NCI-H2081 (cell line): Measurements from ENCODE around the gene KBTBD4.
"Not testable (repeated sequence)": the region's sequence is repeated elsewhere in the genome, so short reads cannot be mapped to it uniquely, and the experiment has no call there.

Source experiments
- DNase-seq, 2 experiments: peaks; one replicate each; lab custom pipeline; 2025; lab: John Stamatoyannopoulos, UW

The KBTBD4 gene

DNA sequence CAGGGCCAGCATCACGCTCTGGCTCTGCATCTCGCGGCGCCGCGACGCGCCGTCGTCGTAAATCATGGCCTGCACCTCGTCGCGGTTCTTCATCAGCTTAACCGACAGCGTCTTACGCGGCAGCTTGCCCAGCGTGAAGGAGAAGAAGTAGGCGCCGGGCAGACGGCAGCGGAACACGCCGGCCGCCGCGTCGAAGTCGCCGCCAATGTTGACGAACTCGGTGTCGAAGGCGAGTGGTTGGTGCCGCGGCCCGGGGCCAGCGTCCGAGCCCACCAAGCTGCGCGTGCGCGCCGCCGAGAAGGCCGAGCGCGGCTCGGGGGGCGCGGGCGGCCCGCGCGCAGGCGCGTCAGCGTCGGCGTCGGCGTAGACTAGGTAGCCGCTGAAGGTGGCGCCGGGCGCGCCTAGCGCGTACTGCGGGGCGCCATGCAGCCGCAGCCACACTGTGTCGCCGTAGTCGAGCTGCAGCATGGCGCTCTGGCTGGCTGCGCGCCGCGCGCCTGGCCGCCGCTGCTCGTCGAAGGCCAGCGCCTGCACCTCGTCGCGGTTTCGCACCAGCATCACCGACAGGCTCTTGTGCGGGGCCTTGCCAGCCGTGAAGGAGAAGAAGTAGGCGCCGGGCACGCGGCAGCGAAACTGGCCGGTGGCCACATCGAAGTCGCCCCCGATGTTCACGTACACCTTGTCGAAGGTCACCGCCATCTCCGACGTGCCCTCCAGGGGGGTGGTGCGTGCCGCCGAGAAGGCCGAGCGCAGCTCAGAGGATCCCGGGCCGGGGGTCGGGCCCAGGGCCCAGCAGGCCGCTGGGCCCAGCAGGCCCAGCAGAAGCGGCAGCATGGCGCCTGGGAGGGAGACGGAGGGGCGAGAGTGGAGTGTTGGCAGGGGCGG is 11.4 kb upstream of the KBTBD4 start:
- no peak for DNase-seq

DNA sequence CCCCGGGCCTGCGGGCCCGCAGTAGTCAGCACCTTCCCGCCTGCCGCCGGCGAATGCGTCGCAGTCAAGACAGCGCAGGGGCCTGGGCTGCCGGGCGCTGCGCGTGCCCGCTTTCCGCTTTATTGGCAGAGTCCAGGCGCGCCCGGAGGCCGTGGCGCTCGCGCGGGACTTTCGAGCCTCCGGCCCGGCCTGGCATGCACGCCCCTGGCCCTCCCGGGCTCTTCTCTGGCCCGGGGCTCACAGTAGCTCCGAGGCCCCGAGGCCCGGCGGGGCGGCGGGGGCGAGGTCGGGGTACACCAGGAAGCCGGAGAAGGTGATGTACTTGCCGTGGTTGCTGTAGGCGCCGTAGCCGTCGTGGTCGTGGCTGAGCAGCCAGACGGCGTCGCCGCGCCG is 10.8 kb upstream of the KBTBD4 start:
- DNase-seq = no peak

DNA sequence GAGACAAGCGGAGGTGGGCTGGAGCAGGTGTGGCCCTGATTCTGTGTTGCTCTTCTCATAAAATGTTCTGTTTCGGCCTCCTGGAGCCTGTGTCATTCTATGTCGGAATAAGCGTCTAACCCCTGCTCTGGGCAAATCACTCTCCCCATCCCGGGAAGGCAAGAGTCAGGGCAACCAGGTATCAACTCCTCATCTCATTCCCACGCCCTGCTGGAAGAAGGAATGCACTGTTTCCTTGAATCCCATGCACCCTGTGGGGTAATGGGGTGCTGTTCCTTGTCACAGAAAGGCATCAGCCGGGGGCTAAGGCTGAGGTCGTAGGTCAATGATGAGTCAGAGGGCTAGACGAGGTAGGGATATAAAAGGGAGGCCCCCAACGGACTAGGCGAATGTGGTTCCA is 10.3 kb upstream of the KBTBD4 start:
- no peak for DNase-seq

DNA sequence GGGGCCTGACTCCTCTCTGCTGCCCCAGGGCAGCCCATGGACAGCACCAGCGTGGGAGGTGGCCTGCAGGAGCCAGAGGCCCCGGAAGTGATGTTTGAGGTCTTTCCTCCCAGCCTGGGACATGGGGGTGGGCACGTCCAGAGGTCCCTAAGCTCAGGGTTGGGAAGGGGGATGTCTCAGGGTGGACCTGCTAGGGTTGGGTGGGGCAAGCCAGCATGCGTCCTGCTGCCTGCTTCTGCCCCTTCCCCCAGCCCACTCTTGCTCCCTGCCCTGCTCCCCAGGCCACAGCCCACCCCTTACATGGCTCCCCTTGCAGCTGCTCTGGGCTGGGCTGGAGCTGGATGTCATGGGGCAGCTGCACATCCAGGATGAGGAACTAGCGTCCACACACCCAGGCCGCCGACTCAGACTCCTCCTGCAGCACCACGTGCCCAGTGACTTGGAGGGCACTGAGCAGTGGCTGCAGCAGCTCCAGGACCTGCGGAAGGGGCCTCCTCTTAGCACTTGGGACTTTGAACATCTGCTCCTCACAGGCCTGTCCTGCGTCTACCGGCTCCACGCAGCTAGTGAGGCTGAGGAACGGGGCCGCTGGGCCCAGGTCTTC is 9.1 kb upstream of the KBTBD4 start:
- no peak for DNase-seq

DNA sequence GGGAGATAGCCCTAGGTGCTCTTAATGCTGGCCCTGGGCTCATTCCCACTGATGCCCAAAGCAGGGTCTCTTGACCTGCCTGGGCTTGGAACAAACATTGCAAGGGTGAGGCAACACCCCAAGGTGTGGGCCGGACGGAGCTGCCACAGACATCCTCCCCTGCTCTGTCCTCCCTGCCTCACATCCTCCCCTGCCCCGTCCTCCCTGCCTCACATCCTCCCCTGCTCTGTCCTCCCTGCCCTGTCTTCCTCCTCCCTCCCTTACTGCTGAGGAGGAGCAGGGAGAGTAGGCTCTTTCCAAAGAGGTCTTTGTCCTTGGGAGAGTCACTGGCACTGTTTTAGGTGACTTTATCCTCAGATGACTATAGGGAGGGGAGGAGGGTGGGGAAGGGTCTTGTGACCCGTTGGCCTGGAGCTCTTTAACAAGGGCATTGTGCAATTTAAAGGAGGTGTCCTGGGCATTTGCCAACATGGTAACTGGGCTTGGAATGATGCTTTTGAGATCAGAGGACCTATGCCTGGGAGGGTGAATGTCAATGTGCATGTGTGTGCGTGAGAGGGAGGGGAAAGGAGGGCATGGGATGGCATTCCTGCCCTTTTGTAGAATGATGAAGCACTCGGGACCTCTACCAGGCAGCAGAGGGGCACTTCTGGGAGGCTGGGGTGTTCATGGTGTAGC is 8.4 kb upstream of the KBTBD4 start:
- no peak for DNase-seq

DNA sequence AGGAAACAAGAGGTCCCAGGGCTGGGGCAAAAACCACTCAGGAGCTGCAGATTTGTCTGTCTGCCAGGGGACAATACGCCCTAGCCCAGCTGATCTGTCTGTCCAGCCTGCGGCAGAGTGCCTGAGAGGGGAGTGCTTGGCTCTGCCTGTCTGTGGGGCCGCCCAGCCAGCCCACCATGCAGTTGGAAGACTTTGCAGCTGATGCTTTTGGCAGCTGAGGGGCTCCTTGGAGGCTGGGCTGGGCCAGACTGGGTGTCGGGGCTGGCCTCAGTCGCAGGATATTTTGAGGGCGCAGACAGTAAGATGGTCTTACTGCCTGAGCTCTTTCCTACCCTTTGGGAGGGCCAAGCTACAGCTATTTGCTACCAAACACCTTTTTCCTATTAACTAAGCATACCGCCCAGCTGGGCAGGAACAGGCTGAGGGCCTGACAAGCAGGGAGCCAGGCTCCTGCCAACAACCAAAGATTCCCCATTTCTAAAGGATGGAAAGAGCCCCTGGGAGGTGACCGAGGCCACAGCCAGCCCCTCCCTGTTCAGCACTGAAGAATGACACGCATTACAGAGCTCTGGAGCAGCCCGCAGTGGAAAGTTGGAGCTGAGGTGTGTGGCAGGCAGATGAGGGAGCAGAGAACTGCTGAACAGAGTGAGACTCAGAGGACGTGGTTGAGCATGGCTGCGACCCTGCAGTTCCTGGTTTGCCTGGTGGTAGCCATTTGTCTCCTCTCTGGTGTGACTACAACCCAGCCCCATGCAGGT is 7.5 kb upstream of the KBTBD4 start, which contains the start of gene FAM180B:
Gene FAM180B, plus strand, starts transcription at position 581 of the 758 bp plus-strand sequence. Its CDS starts 91 bp downstream, at position 672.
- no peak for DNase-seq

DNA sequence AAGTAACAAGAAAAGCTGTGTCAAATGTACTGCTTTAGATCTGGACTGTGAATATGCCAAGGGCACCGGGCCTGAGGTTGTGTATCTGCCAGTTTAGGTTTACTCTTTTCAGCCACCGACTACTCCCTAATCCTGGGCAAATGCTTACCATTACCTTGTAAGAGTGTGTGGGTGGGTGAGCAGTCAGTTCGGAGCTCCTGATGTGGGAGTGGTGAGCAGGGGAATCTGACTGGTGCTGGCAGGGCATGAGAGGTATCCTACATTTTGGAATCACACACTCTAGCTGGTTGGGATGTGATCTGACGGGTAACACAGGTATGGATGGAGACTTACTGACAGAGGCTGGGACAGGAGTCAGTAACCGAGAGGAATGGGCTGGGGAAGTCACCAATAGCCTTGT is 5.1 kb upstream of the KBTBD4 start:
- no peak for DNase-seq

DNA sequence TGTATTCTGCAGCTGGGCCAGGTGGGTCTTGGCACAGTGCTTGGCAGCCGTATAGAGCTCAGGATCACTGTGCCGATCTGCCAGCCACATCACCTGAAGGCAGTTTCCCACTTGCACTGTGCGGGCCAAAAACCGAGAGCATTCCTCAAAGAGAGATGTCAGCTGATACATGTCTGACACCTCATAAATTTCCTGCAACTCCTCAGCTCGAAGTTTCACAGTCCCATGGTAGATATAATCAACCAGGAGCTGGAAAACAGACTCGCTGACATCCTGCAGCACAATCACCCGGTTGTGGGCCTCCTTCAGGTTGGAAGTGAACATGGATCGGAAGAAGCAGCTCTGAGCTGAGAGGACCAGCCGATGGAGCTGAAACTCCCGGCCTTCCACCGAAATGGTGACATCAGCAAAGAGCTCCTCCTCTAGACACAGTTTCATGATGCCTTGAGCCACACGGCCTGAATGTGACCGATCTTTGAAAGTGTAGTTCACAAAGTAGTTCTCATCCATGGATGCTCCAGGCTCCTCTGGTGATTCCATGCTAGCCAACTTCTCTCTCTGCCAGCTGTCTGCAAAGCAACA is 1.2 kb downstream of the KBTBD4 start:
- DNase-seq = no peak

DNA sequence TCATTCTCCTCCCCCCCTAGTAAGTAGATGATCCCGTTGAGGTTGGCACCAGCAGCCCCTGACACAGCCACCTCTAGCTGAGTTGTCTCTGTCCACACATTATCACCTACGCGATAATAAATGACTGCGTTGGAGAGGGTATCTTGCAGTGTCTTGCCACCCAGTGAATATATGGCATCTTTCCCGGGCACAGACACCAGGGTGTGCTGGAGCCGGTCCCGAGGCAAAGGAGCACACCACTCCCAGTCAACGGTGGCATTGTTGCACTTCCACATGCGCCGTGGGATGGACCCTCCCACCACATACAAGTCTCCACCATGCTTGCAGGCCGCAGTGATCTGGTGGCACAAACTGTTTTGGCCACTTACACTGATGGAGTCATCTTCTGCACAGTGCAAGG is 5.4 kb downstream of the KBTBD4 start:
- DNase-seq = no peak

DNA sequence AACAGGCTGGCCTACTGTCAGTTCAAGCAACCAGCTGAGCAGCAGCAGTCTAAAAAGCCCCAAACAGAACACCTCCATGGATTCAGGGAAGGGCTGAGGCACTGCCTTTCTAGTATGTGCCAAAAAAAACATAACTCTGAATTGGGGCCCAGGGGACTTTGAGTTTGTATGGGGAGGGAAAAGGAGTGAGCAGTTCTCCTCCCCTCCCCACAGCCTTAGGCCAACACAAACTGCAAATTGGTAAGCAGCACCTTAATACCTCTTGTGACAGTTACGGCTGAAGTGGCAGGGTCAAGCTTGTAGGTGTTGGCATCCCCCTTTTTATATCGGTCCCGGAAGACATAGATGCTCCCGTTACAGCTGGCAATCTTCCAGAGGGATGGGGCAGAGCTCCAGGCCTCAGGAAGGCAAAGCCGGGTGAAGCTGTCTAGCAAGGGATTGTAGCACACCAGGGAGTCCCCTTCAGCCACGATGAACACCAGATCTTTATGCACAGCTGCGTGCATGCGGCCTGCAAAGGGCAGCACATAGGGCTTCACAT is 6.0 kb downstream of the KBTBD4 start:
- no peak for DNase-seq

DNA sequence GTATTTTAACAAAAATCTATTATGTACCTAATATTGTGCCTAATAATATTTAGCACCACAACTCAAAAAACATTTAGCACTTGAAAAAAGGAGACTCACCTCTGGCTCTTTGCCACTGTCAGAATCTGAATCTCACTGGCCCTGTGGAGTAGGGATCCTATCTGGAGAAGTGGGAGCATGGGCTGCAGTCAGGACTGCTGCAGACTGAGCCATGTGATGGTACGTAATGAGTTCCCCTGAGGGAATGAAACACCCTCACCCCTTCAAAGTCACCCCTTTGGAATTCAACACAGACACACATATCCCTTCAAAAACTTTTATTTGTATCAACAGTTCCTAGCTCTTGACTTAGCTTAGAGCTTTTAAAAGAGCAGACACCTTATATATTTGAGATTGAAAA is 6.9 kb downstream of the KBTBD4 start:
- DNase-seq = no peak

DNA sequence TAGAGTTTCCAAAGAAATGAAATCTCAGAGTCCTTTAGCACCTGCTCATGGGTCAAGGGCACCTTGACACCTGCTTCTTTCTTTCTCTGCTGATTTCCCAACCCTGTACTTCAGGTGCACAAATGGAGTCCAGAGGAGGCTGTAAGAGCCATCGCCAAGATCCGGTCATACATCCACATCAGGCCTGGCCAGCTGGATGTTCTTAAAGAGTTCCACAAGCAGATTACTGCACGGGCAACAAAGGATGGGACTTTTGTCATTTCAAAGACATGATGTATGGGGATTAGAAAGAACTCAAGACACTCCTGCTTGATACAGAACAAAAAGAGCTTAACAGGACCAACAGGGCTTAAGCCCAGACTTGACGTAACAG is 7.4 kb downstream of the KBTBD4 start:
- no peak for DNase-seq

DNA sequence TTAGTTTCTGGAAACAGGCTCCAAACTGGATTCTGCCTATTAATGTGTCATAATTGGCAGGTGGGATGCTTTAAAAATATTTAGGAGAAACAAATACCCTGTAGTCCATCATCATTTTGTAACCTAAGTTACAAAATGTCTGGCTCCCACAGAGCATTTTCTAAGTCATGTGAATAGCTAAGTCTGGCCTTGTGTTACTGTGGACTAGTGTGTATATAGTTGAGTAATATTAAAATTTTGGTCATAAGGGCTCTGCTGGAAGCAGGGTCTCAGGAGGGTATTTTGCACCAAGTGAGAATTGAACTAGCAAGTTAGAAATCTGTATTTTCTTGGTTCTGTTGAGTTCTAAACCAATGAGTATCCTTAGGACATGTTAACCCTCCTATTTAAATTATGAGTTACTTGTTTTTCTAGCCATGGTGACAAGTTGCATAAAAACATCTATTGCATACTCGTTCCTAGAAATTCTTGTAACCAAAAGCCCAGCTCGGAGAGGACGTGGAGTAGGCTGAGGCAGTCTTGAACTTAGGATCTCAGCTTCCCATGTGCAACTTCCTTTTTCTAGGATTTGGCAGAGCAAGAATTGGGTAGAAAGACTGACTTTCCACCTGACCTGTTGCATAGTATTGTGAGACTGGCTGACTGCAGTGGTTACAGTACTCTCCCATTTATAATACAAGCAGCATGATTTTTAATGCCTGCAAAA is 8.0 kb downstream of the KBTBD4 start:
- DNase-seq = no peak

DNA sequence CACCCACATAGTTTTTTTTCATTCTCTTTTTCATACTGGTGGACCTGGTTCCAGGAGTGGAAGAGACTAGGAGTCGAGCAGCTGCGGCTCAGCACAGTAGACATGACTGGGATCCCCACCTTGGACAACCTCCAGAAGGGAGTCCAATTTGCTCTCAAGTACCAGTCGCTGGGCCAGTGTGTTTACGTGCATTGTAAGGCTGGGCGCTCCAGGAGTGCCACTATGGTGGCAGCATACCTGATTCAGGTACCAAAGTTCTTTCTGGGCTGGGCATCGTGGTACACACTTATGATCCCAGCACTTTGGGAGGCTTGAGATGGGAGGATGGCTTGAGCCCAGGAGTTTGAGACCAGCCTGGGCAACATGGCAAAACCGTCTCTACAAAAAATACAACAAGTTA is 9.1 kb downstream of the KBTBD4 start:
- no peak for DNase-seq

DNA sequence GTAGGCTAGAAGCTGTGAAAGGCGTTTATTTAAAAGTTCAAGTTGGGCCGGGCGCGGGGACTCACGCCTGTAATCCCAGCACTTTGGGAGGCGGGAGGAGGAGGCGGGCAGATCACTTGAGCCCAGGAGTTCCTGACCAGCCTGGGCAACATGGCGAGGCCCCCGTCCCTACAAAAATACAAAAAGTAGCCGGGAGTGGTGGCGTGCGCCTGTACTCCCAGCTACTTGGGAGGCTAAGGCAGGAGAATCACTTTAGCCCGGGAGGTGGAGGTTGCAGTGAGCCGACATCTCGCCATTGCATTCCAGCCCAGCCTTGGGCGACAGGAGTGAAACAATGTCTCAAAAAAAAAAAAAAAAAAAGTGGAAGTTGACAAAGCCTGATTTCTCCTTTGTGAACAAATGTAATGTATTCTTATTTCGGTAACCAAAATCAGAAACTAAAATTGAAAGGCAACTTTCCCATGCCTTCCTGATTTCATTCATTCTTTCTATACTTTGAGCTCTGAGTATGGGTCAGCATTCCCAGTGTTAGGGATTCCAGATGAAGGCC is 12.5 kb downstream of the KBTBD4 start:
- DNase-seq = no peak

DNA sequence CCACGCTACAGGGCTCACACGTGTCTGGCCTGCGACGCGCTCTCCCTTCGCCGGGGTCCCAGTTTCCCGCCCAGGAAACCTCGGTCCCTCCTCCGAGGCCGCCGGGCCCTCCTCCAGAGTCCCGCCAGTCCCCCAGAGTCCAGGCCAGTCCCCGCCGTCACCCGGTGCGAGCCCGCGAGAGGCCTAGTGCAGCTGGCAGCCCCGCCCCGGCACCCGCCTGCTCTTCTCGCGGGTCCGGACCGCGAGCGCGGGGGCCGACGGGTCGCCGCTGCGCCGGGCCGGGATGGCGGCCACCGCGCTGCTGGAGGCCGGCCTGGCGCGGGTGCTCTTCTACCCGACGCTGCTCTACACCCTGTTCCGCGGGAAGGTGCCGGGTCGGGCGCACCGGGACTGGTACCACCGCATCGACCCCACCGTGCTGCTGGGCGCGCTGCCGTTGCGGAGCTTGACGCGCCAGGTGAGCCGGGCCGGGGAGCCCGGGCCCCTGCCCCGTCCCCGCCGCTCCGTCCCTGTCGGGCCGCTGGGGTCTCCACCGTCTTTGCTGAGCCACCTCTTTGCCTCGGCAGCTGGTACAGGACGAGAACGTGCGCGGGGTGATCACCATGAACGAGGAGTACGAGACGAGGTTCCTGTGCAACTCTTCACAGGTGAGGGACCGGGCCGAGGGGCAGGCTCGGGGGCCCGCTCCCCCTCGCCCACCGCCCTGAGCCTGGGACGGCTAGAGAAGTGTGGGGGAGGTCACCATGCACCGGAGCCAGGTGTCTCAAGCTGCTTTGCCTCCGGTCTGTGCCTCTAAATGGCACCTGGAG is 13.2 kb downstream of the KBTBD4 start, which contains the start of gene PTPMT1:
Gene PTPMT1, plus strand, starts transcription at position 260 of the 809 bp plus-strand sequence. Its CDS starts 24 bp downstream, at position 284.
- peak; percentile 70 to 74 for DNase-seq

DNA sequence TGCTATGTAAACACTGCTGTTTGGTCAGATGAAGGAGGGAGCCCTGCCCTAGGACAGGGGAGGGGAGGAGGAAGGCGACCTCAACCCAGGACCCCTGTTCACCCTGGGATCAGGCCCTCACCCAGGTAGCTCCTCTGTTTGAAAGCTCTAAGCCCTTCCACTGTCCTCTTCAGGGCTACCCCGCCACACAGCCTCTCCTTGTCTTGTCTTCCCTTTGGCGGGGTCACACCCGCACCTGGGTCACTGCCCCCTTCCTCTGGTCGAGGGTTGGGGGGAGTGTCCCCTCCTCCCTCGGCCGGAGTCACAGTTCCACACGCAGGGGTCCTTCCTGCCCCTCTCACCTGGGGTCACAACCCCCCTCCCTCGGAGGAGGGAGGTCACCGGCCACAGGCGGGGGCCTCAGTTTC is 13.8 kb downstream of the KBTBD4 start:
- no peak for DNase-seq

DNA sequence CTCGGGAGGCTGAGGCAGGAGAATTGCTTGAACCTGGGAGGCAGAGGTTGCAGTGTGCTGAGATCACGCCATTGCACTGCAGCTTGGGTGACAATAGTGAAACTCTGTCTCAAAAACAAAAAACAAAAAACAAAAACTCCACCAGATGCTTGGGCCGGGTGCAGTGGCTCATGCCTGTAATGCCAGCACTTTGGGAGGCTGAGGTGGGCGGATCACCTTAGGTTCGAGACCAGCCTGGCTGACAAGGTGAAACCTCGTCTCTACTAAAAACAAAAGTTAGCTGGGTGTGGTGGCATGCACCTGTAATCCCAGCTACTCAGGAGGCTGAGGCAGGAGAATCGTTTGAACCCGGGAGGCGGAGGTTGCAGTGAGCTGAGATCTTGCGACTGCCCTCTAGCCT is 14.4 kb downstream of the KBTBD4 start:
- not testable (repeated sequence) for DNase-seq

DNA sequence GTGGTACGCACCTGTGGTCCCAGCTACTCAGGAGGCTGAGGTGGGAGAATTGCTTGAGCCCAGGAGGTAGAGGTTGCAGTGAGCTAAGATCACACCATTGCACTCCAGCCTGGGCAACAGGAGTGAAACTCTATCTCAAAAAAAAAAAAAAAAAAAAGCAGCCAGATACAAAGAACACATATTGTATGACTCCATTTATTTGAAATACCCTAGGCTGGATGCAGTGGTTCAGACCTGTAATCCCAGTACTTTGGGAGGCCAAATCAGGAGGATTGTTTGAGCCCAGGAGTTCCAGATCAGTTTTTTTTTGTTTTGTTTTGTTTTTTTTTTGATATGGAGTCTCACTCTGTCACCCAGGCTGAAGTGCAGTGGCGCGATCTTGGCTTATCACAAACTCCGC is 16.4 kb downstream of the KBTBD4 start:
- DNase-seq = not testable (repeated sequence)

DNA sequence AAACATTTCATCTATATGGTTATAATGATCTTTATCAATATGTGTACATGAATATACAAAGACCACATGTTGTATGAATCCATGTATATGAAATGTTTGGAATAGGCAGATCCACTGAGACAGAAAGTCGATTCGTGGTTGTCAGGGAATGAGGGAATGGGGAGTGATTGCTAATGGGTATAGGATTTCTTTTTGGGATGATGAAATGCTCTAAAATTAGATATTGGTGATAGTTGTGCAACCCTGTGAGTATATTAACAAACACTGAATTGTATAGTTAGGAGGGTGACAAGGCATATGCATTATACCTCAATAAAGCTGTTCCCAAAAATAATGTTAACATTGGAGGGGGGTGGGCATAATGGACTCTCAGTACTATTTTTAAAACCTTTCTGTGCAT is 18.3 kb downstream of the KBTBD4 start:
- no peak for DNase-seq
